GM12873 (cell line): Measurements from ENCODE around the gene SLC4A5.

Experiments
- TF ChIP-seq, protein P1 (sequence below): IDR thresholded peaks from 2 replicates; pipeline ENCODE4 v1.5.1; 2012; ENCODE audit warnings: low read depth, mild to moderate bottlenecking, moderate library complexity, low read length, control low read depth; ENCODE audit not compliant: insufficient read depth; ENCODE audit errors: missing control alignments

Gene SLC4A5

DNA sequence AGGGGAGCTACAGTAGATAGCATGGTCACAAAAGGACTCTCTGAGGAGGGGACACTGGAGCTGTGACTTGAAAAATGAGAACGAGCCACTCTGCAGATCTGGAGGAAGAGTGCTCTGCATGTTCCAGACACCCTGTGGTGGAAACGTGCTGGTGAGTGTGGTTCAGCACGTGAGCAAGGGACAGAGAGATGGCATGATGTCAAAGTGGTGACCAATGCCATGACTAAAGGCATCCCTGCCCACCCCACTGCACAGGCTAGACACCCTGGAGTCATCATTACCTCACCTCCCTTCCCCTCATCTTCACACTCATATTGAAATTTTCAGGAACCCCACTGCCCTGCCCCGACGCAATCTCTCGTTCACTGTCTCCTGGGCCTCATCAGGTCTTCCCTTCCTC, 56.5 kb downstream of the SLC4A5 start:
- TF ChIP-seq, protein P1, sequence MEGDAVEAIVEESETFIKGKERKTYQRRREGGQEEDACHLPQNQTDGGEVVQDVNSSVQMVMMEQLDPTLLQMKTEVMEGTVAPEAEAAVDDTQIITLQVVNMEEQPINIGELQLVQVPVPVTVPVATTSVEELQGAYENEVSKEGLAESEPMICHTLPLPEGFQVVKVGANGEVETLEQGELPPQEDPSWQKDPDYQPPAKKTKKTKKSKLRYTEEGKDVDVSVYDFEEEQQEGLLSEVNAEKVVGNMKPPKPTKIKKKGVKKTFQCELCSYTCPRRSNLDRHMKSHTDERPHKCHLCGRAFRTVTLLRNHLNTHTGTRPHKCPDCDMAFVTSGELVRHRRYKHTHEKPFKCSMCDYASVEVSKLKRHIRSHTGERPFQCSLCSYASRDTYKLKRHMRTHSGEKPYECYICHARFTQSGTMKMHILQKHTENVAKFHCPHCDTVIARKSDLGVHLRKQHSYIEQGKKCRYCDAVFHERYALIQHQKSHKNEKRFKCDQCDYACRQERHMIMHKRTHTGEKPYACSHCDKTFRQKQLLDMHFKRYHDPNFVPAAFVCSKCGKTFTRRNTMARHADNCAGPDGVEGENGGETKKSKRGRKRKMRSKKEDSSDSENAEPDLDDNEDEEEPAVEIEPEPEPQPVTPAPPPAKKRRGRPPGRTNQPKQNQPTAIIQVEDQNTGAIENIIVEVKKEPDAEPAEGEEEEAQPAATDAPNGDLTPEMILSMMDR = no peak

DNA sequence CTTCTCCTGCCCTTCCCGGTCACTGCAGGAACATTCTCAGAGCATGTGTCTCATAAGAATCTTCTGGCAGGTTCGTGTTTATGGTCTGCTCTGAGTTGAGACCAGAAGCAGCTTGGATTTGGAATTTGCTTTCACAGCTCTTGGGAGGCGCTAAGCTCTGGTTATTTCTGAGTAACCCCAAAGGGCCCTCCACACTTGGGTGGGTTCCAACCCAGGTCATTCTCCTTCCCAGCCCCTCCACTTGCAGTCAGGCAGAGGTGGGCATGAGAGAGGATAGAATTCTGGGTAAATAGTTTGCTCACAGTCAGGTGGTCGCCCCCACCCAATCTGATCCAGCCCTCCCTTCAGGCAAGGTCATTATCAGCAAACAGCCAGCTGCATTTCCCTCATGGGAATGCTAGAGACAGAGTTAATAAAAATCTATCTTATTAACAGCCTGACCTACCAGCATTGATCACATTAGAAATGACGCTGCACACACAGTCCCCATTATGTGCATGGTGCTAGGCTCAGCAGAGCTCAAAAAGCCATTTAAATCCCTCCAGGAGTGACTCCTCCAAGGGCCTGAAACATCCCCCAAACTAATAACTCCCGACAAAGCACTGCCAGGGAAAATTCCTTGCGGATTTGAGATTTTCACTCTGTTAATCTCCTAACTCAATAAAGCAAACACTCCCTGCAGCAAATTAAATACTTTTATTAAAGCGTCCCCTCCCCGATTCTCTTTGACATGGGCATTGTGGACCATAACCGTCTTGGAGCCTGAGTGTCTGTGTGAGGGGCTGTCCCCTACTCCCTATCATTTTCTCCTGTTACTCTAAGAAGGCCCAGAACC, 61.9 kb downstream of the SLC4A5 start:
- TF ChIP-seq, protein P1 = no peak

DNA sequence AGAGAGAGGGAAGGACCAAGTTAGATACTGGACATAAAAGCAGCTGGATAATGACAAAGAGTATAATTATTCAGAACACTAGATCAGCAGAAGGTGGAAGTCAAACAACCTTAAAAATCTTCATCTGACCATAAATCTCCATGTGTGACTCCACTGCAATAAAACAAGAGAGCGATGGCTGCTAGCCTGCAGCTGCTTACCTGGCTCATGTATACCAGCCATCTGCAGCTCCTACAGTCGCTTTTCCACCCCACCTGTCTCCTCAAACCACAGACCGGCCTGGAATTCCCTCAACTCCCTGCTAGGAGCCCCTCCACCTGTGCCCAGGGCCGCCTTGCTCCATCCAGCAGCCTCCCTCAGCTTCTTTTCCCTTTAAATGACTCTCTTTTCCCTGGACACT, 64.5 kb downstream of the SLC4A5 start:
- TF ChIP-seq, protein P1 = no peak

GRCh38 chr2:74278176-74278575, 65.0 kb downstream of the SLC4A5 start:
- TF ChIP-seq, protein P1 = no peak

- TF ChIP-seq, protein P1 = no peak
Observed at GRCh38 chr2:74275228-74275627, 68.0 kb downstream of the SLC4A5 start.

DNA sequence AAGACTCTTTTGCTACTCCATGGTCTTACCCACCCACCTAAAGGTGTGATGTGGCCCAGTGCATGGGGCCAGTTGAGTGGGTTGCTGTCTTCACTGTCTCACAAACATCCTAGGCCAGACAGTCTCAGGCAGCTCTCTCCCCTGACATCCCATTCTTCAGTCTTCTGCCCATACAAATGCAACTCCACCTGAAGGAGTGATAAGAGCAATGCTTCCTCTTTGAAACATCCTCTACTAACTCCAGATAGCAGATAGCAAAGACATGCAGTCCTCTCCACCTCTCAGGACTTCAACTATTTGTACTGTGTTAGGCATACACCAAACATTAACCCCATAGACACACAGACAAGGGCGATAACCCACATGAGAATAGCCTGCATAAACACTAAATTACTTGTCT, 73.5 kb downstream of the SLC4A5 start:
- TF ChIP-seq, protein P1 = no peak

- TF ChIP-seq, protein P1 = peak; percentile 66
Observed at GRCh38 chr2:74267068-74267467, 76.1 kb downstream of the SLC4A5 start.
